HG02678 (cell line): Measurements from ENCODE around the gene GNA12.
A peak's percentile ranks its signal among the peaks of the same experiment; 100 is the strongest.
"Not testable (repeated sequence)": the region's sequence is repeated elsewhere in the genome, so short reads cannot be mapped to it uniquely, and the experiment has no call there.

Experiments
- ATAC-seq: cut with Tn5 transposase; IDR thresholded peaks from one replicate; pipeline ENCODE4 v1.9.1; 2021; ENCODE audit warnings: mild to moderate bottlenecking, moderate library complexity; ENCODE audit not compliant: unreplicated experiment

The GNA12 gene

GRCh38 chr7:2701424-2701823 is 142.7 kb downstream of the GNA12 start:
- ATAC-seq, result no peak

- ATAC-seq, result no peak
These were observed 143.8 kb downstream of the GNA12 start for GRCh38 chr7:2700141-2700850.

- ATAC-seq, result no peak
These were observed 144.9 kb downstream of the GNA12 start for GRCh38 chr7:2699289-2699620.

GRCh38 chr7:2698581-2699288 is 145.4 kb downstream of the GNA12 start:
- ATAC-seq, result peak; percentile 95

- ATAC-seq, result not testable (repeated sequence)
These were observed 150.0 kb downstream of the GNA12 start for GRCh38 chr7:2694122-2694436.

GRCh38 chr7:2693420-2694121 is 150.5 kb downstream of the GNA12 start:
- ATAC-seq, result not testable (repeated sequence)

- no peak for ATAC-seq
These were observed 151.6 kb downstream of the GNA12 start for GRCh38 chr7:2692543-2692942.

GRCh38 chr7:2691932-2692439 is 152.1 kb downstream of the GNA12 start:
- ATAC-seq, result not testable (repeated sequence)

- no peak for ATAC-seq
These were observed 152.9 kb downstream of the GNA12 start for GRCh38 chr7:2691011-2691707.

- no peak for ATAC-seq
These were observed 154.0 kb downstream of the GNA12 start for GRCh38 chr7:2689951-2690705.

GRCh38 chr7:2689343-2689847 is 154.7 kb downstream of the GNA12 start:
- ATAC-seq, result no peak

- ATAC-seq, result peak; percentile 78
These were observed 155.4 kb downstream of the GNA12 start for GRCh38 chr7:2688409-2689342.

- peak; percentile 17 for ATAC-seq
These were observed 156.2 kb downstream of the GNA12 start, which contains the start of gene AMZ1 for GRCh38 chr7:2687881-2688318. TSS of gene AMZ1 (plus strand) at chr7:2688202. CDS start at chr7:2700452, 12,250 bp downstream.

- no peak for ATAC-seq
These were observed 156.7 kb downstream of the GNA12 start for GRCh38 chr7:2687338-2687869.

GRCh38 chr7:2686101-2686500 is 158.0 kb downstream of the GNA12 start:
- ATAC-seq, result no peak

GRCh38 chr7:2684501-2684900 is 159.6 kb downstream of the GNA12 start:
- ATAC-seq, result no peak

GRCh38 chr7:2681929-2682799 is 161.9 kb downstream of the GNA12 start:
- no peak for ATAC-seq
